Epithelial cell of prostate (primary cell): ENCODE measurements around the gene GPC4.
"Not testable (repeated sequence)": the region's sequence is repeated elsewhere in the genome, so short reads cannot be mapped to it uniquely, and the experiment has no call there.

Source experiments
- DNase-seq: peaks from one replicate; pipeline ENCODE4 v3.0.0-alpha.2; 2011; ENCODE audit warnings: low read depth, low spot score
- H3K27ac ChIP-seq: fragments of 450-650 bp; 2 replicates; pipeline ENCODE4 v1.5.1; 2017; ENCODE audit warnings: mild to moderate bottlenecking

The GPC4 gene

DNA sequence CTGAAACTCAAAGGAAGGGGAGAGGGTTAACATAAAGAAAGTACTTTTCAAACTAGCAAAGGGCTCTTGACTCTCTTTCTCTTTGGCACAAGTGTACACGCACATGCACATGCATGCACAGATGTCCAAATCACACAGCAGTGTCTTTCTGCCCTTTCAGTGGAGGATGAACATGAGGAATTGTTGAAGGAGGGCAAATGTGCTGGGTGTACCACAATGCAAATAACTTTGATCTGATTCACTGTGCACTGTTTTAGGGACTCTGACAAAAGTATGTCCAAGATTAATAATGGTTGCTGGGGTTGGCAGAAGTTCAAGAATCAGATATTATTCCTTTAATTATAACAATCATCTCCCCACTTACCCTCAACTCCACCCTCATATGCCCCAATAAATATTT is 93.8 kb downstream of the GPC4 start:
- H3K27ac ChIP-seq: no peak overlapping the region

GRCh38 chrX:133314281-133314680 is 101.0 kb downstream of the GPC4 start:
- H3K27ac ChIP-seq: no peak overlapping the region
- DNase-seq: no peak

More for the DNA sequence above, 93.8 kb downstream of the GPC4 start:
- DNase-seq: no peak

DNA sequence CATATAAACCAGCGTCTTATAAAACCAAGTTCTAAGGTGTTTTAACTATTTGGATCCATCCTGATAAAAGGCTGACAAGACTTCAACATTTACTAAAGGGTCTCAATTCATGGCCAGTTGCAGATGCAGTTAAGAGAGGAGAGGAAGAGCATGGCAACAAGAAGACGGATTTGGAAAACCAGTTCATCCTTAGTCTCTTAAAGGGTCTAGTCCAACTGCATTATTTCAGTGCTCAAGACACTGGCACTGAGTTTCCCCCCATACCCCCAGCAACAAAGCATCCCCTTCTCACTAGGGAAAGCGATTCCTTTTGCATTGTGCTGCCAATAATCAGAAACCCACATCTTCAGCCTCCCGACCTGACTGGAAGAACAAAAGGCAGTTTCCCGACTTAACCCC is 106.8 kb downstream of the GPC4 start:
- no peak for DNase-seq
- H3K27ac ChIP-seq: no peak overlapping the region

DNA sequence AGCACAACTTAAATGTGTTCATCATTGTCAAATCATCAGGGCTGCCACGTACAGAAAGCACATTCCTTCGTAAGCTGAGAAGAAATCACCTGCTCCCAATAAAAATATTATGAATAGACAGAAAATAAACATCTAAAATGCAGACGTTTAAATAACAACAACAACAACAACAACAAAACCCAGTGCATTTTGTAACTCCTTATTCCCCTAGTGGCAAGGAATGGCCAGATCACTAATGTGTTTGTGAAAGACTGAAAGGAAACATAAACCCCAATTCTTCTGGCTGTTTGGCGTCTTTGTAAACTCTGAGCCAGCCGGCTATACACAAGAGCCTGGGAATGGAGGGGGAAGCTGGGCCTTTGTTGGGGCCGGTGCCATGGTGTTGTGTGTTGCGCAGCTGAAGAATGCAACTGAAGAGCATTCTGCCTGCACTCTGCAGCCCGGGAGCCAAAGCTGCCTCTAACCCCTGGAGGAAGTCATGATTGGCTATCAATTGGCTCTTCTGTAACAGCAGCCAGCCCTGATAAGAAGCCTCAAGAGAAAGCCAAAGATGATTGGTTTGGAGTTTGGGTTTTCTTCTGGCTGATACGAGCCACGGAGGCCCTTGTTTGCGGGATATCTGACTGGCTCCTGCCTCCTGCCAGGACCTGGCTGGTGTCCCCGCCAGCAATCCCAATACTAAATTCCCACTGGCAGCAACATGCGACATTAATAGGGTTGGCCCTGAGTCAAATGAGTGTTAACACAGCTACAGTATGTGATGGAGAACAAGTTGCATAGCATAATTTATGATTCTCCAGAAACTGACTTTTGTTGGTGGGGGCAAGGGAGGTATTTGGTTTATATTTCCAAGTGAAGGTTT is 107.4 kb downstream of the GPC4 start:
- DNase-seq: no peak
- no peak overlapping the region for H3K27ac ChIP-seq

- no peak overlapping the region for H3K27ac ChIP-seq
- DNase-seq: no peak
These were observed 108.2 kb downstream of the GPC4 start for GRCh38 chrX:133307094-133307493.

DNA sequence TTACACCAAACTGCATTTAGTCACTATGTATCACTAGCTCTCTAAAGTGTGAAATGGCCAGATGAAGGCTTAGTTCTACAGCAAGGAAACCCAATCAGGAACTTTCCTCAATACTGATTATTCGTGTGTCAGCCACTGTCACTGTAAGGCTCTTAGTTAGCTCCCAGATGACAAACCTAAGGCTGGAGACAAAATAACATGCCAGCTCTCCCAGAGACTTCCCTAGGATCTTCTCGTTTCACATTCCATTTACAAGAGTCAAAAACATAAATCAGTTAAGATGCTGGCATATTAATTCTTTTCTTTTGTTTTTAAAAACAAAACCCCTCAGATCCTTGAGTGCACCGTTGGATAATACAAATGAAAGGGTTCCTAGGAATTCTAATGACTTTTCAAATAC is 109.0 kb downstream of the GPC4 start:
- no peak overlapping the region for H3K27ac ChIP-seq
- DNase-seq: no peak

- no peak for DNase-seq
- no peak overlapping the region for H3K27ac ChIP-seq
These were observed 109.9 kb downstream of the GPC4 start for GRCh38 chrX:133305348-133305747.

GRCh38 chrX:133302775-133303445 is 112.4 kb downstream of the GPC4 start:
- DNase-seq: no peak
- H3K27ac ChIP-seq: no peak overlapping the region

DNA sequence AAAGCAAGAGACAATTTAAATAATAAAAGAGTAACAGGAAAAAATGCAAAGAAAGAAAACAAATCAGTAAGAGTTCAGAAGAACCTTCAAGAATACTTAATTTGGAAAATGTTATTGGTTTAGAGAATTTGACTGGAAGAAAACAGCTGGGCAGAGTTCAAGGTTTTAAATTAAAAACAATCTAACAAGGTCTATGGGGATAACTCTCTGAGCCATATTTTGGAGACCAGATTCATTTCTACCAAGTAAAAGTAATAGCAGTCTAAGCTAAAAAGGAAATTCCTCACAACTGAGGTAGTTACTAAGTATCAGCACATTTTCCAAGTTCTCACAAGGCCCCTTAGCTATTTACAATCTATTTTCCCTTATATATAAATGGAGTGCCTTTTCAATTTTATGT is 114.7 kb downstream of the GPC4 start:
- no peak for DNase-seq
- no peak overlapping the region for H3K27ac ChIP-seq

DNA sequence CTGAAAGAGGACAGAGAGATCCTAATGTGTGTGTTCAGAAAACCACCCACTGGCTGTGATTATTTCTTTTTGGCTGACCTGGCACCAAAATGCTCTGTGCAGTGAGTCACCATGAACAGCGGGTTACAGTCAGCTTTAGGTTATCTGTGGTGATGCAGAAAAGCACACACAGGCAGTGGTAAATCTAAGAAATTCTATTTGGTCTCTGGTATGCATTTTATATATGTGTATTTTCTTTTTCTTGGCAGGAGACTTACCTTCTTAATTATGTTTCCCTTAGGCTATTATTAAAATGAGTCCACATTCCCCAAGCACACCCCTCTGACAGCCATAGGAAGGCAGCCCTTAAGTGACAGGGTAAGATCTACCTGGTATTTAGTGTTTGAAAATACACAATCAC is 118.0 kb downstream of the GPC4 start:
- H3K27ac ChIP-seq: no peak overlapping the region
- peak; percentile 18 for DNase-seq

- no peak overlapping the region for H3K27ac ChIP-seq
- DNase-seq: no peak
These were observed 121.2 kb downstream of the GPC4 start for GRCh38 chrX:133294126-133294525.

DNA sequence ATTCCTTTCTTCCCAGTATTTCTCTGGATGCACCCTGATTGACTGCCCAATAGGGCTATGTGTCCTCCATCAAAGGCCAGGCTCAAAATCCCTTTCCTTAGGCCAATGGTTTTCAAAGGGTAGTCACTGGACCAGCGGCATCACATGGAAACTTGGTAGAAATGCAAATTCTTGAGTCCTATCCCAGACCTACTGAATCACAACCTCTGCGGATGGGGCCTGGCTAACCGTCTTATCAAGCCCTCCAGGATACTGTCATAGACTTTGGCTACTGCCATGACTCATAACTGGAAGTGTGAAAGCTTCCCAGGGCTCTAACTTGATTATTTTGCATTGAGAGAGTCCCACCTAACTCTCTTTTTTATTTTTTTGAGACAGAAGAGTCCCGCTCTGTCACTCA is 125.2 kb downstream of the GPC4 start:
- no peak overlapping the region for H3K27ac ChIP-seq
- DNase-seq: no peak

DNA sequence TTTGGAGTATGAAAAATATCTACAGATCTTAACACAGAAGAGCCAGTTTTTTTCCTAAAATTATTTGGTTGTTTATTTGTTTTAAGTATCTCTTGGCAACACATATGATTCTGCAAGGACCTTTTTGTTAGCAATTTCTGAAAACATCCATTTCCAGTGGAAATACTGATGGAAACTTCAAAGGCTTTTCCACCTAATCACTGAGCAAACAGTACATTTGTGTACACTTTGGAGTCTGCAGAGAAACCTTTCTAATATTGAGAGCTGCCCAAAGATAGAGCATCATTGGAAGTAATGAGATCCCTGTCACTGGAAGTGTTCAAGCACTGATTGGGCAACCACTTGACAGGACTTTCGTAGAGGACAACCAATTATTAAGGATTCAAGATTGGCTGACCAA is 127.4 kb downstream of the GPC4 start:
- H3K27ac ChIP-seq: no peak overlapping the region
- DNase-seq: no peak

- DNase-seq: no peak
- H3K27ac ChIP-seq: no peak overlapping the region
These were observed 129.9 kb downstream of the GPC4 start for GRCh38 chrX:133285341-133285740.

DNA sequence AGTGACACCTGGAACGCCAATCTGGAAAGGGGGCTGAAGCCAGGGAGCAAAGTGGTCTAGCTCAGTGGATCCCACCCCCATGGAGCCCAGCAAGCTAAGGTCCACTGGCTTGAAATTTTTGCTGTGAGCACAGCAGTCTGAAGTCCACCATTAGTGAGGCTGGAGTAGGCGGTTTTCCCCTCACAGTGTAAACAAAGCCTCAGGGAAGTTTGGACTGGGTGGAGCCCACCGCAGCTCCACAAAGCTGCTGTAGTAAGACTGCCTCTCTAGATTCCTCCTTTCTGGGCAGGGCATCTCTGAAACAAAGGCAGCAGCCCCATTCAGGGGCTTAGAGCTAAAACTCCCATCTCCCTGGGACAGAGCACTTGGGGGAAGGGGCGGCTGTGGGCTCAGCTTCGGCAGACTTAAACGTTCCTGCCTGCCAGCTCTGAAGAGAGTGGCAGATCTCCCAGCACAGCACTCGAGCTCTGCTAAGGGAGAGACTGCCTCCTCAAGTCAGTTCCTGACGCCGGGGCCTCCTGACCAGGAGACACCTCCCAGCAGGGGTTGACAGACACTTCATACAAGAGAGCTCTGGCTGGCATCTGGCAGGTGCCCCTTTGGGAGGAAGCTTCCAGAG is 136.1 kb downstream of the GPC4 start:
- DNase-seq, H3K27ac ChIP-seq: not testable (repeated sequence)

DNA sequence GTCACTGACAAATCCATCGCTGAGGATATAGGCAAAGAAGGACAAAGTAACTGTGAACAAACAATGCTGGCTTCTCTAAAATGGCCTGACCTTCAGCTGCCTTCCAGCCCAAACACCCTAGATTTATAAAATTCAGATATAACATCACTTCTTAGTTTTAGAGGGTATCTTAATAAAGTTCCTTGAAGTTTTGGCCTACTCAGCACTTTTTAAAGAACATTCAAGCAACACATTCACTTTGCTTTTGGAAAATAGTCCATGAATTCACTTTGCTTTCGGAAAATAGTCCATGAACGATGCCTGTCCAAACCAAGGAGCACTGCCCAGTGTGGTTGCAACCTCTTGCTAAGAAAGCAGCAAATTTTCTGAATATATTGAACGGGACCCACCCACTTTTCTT is 142.1 kb downstream of the GPC4 start:
- DNase-seq: no peak
- no peak overlapping the region for H3K27ac ChIP-seq

DNA sequence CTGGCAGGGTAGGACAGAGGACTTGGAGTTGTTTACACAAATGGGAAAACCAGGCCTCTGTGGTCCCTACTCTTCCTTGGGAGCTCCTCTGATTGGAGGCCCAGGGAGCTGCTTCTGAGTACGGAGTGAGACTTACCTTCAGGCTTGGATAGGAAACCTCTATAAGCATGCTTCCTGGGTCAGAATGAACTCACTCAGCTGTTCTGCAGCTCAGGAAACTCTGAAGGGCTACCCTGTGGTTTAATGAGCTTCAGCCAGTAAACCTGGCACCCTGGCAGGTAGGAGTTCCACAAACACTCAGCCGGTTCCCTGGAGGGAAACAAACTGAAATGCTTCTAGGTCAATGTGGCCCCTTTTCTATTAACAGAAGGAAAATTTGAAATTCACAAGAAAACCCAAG is 146.1 kb downstream of the GPC4 start:
- H3K27ac ChIP-seq: no peak overlapping the region
- DNase-seq: no peak

DNA sequence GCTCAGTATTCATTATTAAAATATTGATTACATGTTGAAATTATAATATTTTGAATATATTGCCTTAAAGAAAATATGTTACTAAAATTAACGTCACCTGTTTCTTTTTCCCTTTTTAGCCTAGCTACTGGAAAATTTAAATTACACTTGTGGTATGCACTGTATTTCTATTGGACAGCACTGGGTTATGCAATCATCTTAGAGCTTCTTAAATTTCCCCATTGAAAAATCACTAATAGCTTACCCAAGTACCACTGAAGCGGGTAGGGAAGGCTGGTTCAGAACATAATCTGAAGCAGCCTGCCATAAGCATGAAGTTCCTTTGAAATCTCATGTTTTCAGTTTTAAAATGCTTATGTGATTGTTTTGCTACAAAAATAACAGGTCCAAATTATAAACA is 147.7 kb downstream of the GPC4 start:
- H3K27ac ChIP-seq: no peak overlapping the region
- DNase-seq: no peak

DNA sequence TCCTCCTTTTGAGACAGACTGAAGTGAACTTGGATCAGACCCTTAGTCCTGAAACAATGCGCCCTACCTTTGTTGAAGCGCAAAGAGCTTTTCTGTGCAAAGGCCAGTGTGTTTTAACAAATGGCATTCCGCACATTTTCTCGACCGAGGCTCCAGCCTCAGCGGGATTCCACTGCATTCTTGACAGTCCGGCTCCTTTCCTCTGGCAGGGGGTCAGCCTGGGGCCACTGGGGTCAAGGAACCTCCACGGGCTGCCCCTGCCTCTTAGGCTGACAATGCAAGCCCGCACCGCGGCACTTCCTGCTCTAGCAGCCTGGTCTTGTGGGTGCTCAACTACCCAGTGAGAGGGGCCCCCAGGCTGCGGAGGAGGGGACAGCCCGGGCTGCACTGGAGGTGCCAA is 150.0 kb downstream of the GPC4 start:
- no peak overlapping the region for H3K27ac ChIP-seq
- no peak for DNase-seq

DNA sequence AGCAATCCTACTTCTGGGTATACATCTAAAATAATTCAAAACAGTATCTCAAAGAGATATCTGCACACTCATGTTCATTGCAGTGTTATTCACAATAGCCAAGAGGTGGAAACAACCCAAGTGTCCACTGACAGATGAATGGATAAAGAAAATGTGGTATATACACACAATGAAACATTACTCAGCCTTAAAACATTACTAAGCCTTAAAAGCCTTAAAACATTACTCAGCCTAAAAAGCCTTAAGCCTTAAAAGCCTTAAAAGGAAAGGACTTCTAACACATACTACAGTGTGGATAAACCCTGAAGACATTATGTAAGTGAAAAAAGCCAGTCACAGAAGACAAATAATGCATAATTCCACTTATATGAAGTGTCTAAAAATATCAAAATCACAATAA is 156.8 kb downstream of the GPC4 start:
- no peak for DNase-seq
- no peak overlapping the region for H3K27ac ChIP-seq

DNA sequence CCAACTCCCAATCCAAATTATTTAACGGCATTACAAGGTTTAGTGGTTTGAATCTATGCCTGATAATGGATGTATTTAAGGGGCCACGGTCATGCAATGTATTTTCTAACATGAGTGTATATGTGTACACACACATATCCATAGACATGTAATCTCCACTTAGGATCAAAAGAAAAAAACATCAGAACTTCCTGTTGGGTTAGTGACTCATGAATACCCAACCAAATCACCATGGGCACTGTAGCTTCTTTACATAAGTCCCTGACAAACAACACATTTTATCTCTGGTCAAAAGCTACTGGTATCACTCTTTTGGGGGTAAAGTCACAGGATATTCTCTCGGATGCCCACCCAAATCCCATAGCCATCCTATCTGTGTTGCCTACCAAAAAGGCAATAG is 160.6 kb downstream of the GPC4 start:
- no peak overlapping the region for H3K27ac ChIP-seq
- peak; percentile 37 for DNase-seq
